Coronary artery (tissue), 2 donors: ENCODE results near the gene PIGO.

Experiments used
- DNase-seq: peaks from one replicate; pipeline ENCODE4 v3.0.0-alpha.2; 2017; ENCODE audit warnings: low spot score
- H3K27ac ChIP-seq, 2 donors: fragments of 200-600 bp; sonication (generic); one replicate each; pipeline ENCODE4 v1.5.1; 2016 to 2019
- H3K4me3 ChIP-seq: fragments of 200-600 bp; sonication (generic); 2 replicates; pipeline ENCODE4 v1.5.1; 2016; ENCODE audit warnings: mild to moderate bottlenecking, moderate library complexity
- CTCF ChIP-seq: fragments of 200-600 bp; sonication (generic); IDR thresholded peaks from one replicate; pipeline ENCODE4 v1.5.1; 2019; ENCODE audit warnings: antibody characterized with exemption

Gene PIGO

GRCh38 chr9:35057271-35057620 lies 39.1 kb downstream of the PIGO start:
- H3K4me3 ChIP-seq = no peak overlapping the region
- TF ChIP-seq CTCF = no peak
- DNase-seq = no peak
- H3K27ac ChIP-seq = no peak overlapping the region

GRCh38 chr9:35056571-35057270 lies 39.7 kb downstream of the PIGO start:
- H3K27ac ChIP-seq = no peak overlapping the region
- H3K4me3 ChIP-seq = no peak overlapping the region
- TF ChIP-seq CTCF = no peak
- no peak for DNase-seq

GRCh38 chr9:35054871-35055644 lies 41.3 kb downstream of the PIGO start:
- Histone ChIP-seq H3K4me3 (no peak overlapping the region), H3K27ac (no peak overlapping the region)
- TF ChIP-seq CTCF = no peak
- DNase-seq = no peak

GRCh38 chr9:35054185-35054835 lies 42.1 kb downstream of the PIGO start:
- H3K4me3 ChIP-seq = no peak overlapping the region
- DNase-seq = no peak
- no peak for TF ChIP-seq CTCF
- no peak overlapping the region for H3K27ac ChIP-seq

- peak; percentile 22 for TF ChIP-seq CTCF
- no peak for DNase-seq
- no peak overlapping the region for H3K4me3 ChIP-seq
- H3K27ac ChIP-seq = peak overlapping the region; percentile 15 to 39
Measured at GRCh38 chr9:35051069-35051967, 45.1 kb downstream of the PIGO start.

GRCh38 chr9:35048511-35048910 lies 47.9 kb downstream of the PIGO start:
- H3K4me3 ChIP-seq = no peak overlapping the region
- no peak for DNase-seq
- no peak for TF ChIP-seq CTCF
- no peak overlapping the region for H3K27ac ChIP-seq
